ENCODE measurements around the gene ZNF778.

The ZNF778 gene

GRCh38 chr16:89199241-89200123 lies 18.0 kb upstream of the ZNF778 start:
- no peak for TF ChIP-seq CTCF (IDR thresholded peaks at IDR 0.05)
- peaks cover 0 to 18% (median 6%) of the 10 kb centered on the region in 4 donors for H3K4me1 ChIP-seq
- H3K36me3 ChIP-seq, result no peaks in the 10 kb centered on the region
- no peak overlapping the region for H3K4me3 ChIP-seq
- intact Hi-C loops (cut with DNase I; ENCODE audit: low total_unique reads), result no loop called here
- DNase-seq, result no peak
- H3K27ac ChIP-seq, result no peak overlapping the region
- no peaks in the 10 kb centered on the region for H3K9me3 ChIP-seq
- H3K27me3 ChIP-seq, result peaks cover 0 to 69% of the 10 kb centered on the region in 2 donors

DNA sequence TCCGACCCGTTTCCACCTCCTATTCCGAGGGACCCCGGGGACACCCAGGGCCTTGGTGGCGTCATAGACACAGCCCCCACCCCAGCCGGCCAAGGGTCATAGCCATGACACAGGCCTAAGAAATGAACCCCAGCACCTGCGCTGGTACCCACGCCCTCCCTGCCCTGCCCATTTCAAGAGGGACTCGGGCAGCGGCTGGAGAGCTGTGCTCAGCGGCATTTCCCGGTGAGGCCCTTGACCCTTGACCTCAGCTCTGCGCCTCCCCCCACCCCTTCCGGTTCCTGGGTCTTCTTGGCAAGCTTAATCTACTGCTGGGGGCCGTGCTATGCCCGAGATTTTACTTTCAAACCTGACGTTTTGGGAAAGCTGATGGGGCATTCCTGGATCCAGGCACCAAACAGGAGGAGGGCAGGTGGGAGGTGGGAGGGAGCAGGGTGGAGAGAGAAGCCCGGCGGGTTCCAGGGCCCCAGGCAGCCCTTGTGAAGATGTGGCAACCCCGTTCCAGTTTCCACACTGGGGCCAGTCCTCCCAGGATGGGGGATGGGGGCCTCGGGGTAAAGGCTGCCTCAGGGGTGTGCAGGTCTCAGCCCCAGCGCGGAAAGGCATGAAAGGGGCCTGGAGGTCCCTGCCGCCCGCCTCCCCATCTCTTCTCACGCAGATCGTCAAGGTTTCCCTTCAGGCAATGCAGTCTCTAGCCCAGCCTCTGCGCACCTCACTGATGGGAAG lies 17.2 kb upstream of the ZNF778 start, which contains the start of gene SLC22A31:
Gene SLC22A31 (minus strand): TSS at position 414 of the 726 bp plus-strand sequence. CDS start 36 bp downstream, at position 378.
- DNase-seq, result no peak

DNA sequence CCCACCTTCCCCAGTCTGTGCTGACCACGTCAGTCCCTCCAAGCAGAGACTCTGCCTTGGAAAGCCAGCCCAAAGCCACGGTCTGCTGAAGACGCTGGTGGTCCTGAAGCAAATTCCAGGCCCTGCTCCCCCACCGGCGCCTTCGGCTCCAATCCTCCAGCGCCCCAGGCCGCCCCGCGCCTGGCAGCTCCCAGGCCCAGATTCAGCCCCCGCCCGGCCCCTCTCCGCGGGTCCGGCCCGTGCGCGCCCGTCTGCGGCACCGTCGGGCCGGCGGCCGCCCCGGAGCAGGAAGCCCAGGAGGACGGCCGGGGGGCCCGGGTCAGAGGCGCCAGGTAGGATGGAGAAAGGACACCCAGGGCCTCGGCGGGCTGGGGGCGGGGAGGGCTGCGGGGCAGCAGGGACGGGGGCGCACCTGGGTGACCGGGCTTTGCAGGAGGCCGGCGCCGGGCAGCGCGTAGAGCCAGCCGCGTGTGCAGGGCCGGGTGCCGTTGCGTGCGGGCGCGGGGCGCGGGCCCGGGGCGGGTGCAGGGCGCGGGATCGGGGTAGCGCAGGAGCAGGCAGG lies 16.6 kb upstream of the ZNF778 start:
- no peaks in the 10 kb centered on the region for H3K9me3 ChIP-seq

More for the DNA sequence above, 17.2 kb upstream of the ZNF778 start, which contains the start of gene SLC22A31:
- Histone ChIP-seq H3K4me1 (peaks cover 0 to 18% (median 6%) of the 10 kb centered on the region in 4 donors), H3K36me3 (no peaks in the 10 kb centered on the region), H3K9me3 (no peaks in the 10 kb centered on the region), H3K27ac (no peak within 1 kb of the TSS), H3K4me3 (peak within 1 kb of the TSS; percentile 2 to 17), H3K27me3 (peaks cover 0 to 71% of the 10 kb centered on the region in 2 donors)
- intact Hi-C loops (cut with DNase I; ENCODE audit: low total_unique reads), result no loop called here
- TF ChIP-seq CTCF (IDR thresholded peaks at IDR 0.05), result no peak

GRCh38 chr16:89201439-89202377 lies 15.8 kb upstream of the ZNF778 start:
- Histone ChIP-seq H3K27me3 (peaks cover 0 to 77% of the 10 kb centered on the region in 2 donors), H3K4me3 (peak overlapping the region; percentile 2 to 17), H3K36me3 (no peaks in the 10 kb centered on the region), H3K4me1 (peaks cover 0 to 18% (median 6%) of the 10 kb centered on the region in 4 donors), H3K27ac (no peak overlapping the region), H3K9me3 (no peaks in the 10 kb centered on the region)
- TF ChIP-seq CTCF (IDR thresholded peaks at IDR 0.05), result no peak
- intact Hi-C loops (cut with DNase I; ENCODE audit: low total_unique reads), result no loop called here
- no peak for DNase-seq

More for the DNA sequence above, 16.6 kb upstream of the ZNF778 start:
- no peak for DNase-seq
- intact Hi-C loops (cut with DNase I; ENCODE audit: low total_unique reads), result no loop called here
- Histone ChIP-seq H3K27ac (no peak overlapping the region), H3K27me3 (peaks cover 0 to 71% of the 10 kb centered on the region in 2 donors), H3K4me3 (peak overlapping the region; percentile 2 to 17), H3K4me1 (peaks cover 0 to 18% (median 6%) of the 10 kb centered on the region in 4 donors), H3K36me3 (no peaks in the 10 kb centered on the region)
- TF ChIP-seq CTCF (IDR thresholded peaks at IDR 0.05), result no peak
